Aorta (tissue), 5 donors: ENCODE measurements around the gene RRAGC. TPM values are rescaled to one million over a fixed set of nuclear protein-coding genes. Genes with fewer than 3 reads are reported as not detected.
"Not testable (repeated sequence)": the region's sequence is repeated elsewhere in the genome, so short reads cannot be mapped to it uniquely, and the experiment has no call there.

Source experiments
- ATAC-seq: fragments of 200-7000 bp; cut with Tn5 transposase; one replicate; pipeline ENCODE4 v1.9.1; 2022; ENCODE audit warnings: moderate library complexity; ENCODE audit not compliant: low FRiP score
- DNase-seq, 2 donors: peaks; one replicate each; pipeline ENCODE4 v3.0.0-alpha.2; 2020
- H3K27ac ChIP-seq, 2 donors: one replicate each; pipeline ENCODE4 v1.5.1; 2013; ENCODE audit warnings: low read length in 2 of 2, mild to moderate bottlenecking in 2 of 2, moderate library complexity in 2 of 2, control low read depth in 1 of 2, inconsistent platforms in 1 of 2, low read depth in 1 of 2
- H3K27me3 ChIP-seq, 2 donors: one replicate each; pipeline ENCODE4 v1.6.1; 2013; ENCODE audit warnings: control low read depth in 1 of 2, low read length in 1 of 2, mild to moderate bottlenecking in 1 of 2, moderate library complexity in 1 of 2; ENCODE audit not compliant: insufficient read depth in 2 of 2, control insufficient read depth in 1 of 2
- H3K36me3 ChIP-seq, 2 donors: one replicate each; pipeline ENCODE4 v1.6.1; 2013; ENCODE audit warnings: control low read depth in 1 of 2, low read length in 1 of 2, mild to moderate bottlenecking in 1 of 2; ENCODE audit not compliant: insufficient read depth in 2 of 2, control insufficient read depth in 1 of 2
- H3K4me1 ChIP-seq, 2 donors: one replicate each; pipeline ENCODE4 v1.6.1; 2013; ENCODE audit warnings: low read length in 2 of 2, control low read depth in 1 of 2, mild to moderate bottlenecking in 1 of 2, moderate library complexity in 1 of 2; ENCODE audit not compliant: insufficient read depth in 2 of 2, control insufficient read depth in 1 of 2
- H3K4me3 ChIP-seq, 2 donors: one replicate each; pipeline ENCODE4 v1.5.1; 2013; ENCODE audit warnings: low read length in 2 of 2, control low read depth in 1 of 2, mild to moderate bottlenecking in 1 of 2
- H3K9me3 ChIP-seq: one replicate; pipeline ENCODE4 v1.6.1; 2013; ENCODE audit warnings: mild to moderate bottlenecking, low read length; ENCODE audit not compliant: control insufficient read depth
- WGBS, 2 donors: extraction: QIAGEN DNeasy Blood & Tissue Kit; methylation state at CpG; one replicate each; pipeline ENCODE4 v1.1.7; 2013; 5-methylcytosine and 5-hydroxymethylcytosine counted together
- intact Hi-C, 2 donors: fragments of 100-400 bp; cut with DNase I; formaldehyde crosslinking; loops; one replicate each; pipeline versions ENCODE4 v1.14.2 to v1.15.0; 2022
- polyA plus RNA-seq, 2 donors: library from polyadenylated mRNA; stranded (reverse); fragments of 200-250 nt; gene quantifications; one replicate each; pipeline ENCODE4 v1.2.3, GENCODE V29; 2013
- total RNA-seq, 2 donors: library from RNA; stranded (reverse); fragmentation: NEBNext Ultra II Directional; extraction: Animal tissue kit (Norgen Biotek cat#: 25700); gene quantifications; one replicate each; pipeline ENCODE4 v1.2.1, GENCODE V29; 2021
- donor health status: healthy with polysubstance abuse.
- donor health status: Bipolar disorder and iron deficiency.
- donor health status: DM: no; HTN: no; CAD: no.
- donor health status: DM: no; HTN: no; CAD: no.
- donor health status: DM: yes; HTN: yes; CAD: no.

Gene RRAGC
- total and polyA plus RNA-seq, 4 donors = 21.6 to 28.4 (median 23.3) TPM

DNA sequence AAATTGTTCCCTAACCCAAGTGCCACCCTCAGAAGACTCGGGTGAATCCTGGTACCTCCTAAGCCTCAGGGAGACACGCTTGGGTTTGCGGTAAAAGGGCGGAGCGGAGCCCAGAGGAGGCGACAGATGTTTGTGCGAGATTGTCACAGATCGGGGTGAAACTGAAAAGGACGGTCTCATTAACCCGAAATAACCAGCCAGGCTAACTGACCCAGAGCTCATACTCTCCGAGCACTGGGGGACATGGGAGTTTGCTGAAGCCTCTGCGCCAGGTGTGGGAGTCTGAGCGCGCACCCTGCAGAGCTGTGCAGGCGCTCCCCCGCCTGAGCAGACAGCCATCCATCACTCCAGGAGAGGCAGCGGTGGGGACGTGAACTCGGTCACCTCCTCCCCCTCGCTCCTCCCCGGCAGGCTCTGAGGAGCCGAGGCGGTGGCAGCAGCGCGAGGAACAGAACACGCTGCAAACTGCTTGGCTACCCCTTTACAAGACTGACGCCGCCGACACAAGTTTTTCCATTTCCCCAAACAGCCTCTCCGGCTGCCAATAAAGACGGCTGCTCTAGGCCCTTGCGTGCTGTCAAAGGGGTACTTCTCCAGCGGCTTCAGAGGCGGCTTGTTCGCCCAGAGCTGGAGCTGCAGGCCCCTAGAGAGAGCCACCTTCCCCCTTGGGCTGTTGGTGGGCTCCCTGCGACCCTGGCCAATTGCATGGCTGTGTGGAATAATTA lies 43.5 kb downstream of the RRAGC start:
- intact Hi-C loops = loop anchor here (10.0 kb wide), 1 partner anchor 211 kb away; no protein-coding TSS in a partner anchor
- H3K9me3 ChIP-seq = peaks cover 5% of the 10 kb centered on the region
- no peak overlapping the region for H3K27ac ChIP-seq
- H3K27me3 ChIP-seq = no peaks in the 10 kb centered on the region
- H3K4me1 ChIP-seq = no peaks in the 10 kb centered on the region
- no peak overlapping the region for H3K4me3 ChIP-seq
- ATAC-seq = no peak
- WGBS, 2 donors = 12 to 13% methylated on average over 36 of the region's 36 CpGs
- DNase-seq = no peak
- no peaks in the 10 kb centered on the region for H3K36me3 ChIP-seq

DNA sequence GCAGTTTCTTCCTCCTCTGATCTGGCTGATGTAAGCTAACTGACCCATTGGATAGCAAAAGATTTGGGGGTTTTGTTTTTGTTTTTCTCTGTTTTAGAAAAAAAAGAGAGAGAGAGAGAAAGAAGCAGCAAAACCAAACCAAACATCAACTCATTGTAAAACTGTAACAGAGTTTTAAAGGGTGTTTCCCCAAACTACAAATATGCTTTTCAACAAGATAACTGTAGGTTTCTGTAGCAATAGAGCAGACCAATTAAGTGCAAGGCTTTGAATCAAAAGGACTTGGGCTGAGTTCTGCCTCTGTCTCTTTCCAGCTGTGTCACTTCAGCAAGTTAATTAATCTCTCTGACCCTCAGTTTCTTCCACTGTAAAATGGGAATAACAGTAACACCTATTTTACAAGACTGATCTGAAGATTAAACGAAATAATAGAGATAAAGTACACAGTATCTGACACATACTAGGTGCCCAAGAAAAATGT lies 44.5 kb downstream of the RRAGC start:
- H3K27ac ChIP-seq = no peak overlapping the region
- WGBS, 2 donors = 72 to 75% methylated on average over 1 of the region's 1 CpG
- no peaks in the 10 kb centered on the region for H3K27me3 ChIP-seq
- H3K4me1 ChIP-seq = no peaks in the 10 kb centered on the region
- H3K36me3 ChIP-seq = no peaks in the 10 kb centered on the region
- DNase-seq (no peak), ATAC-seq (no peak)
- intact Hi-C loops = loop anchor here (10.0 kb wide), 1 partner anchor 210 kb away; no protein-coding TSS in a partner anchor
- H3K4me3 ChIP-seq = no peak overlapping the region
- H3K9me3 ChIP-seq = peaks cover 5% of the 10 kb centered on the region

DNA sequence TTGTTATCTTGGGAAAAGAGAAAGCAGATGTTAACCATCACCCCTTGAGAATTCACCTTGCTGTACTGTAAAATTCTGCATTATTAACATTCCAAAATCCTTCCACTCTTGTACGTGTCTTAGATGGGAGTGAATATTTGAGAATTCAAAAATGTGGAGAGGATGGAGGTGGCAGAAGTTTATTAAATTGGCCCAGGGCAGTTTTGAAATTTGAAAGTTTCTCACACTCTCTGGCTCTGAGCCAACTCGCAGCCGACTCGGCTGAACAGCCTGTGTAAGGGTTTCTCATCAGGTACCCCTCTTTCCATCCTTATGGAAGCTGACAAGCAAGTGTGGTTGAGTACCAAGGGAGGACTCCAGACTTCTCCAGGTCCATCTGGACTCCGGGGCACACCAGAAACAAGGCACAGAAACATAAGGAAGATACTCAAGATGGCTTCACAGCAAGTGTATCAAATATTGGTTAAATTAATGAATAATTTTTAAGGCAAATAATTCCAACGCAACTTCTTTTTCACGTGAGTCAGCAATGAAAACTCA lies 45.1 kb downstream of the RRAGC start:
- Histone ChIP-seq H3K36me3 (no peaks in the 10 kb centered on the region), H3K4me1 (no peaks in the 10 kb centered on the region), H3K27ac (no peak overlapping the region), H3K4me3 (no peak overlapping the region), H3K9me3 (peaks cover 5% of the 10 kb centered on the region), H3K27me3 (no peaks in the 10 kb centered on the region)
- intact Hi-C loops = loop anchor here (10.0 kb wide), 1 partner anchor 210 kb away; no protein-coding TSS in a partner anchor
- DNase-seq (no peak), ATAC-seq (no peak)
- WGBS, 2 donors = 45 to 51% methylated on average over 7 of the region's 7 CpGs

DNA sequence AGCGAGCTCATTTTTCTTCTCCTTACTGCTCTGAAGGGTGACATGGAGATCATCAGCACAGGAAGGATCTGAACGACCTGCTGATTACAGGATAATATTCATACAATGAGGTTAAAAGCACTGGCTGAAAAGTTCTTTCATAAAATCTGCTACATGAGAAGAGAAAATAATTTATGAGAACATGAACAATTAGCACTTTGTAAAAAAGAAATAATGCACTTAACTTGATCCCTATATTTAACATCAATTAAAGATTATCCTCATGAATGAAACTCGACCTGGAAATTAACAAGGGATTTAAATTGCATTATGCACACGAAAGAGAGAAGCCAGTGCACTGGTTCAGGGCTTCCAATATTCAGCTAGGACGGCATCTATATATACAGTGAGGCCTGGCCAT lies 46.6 kb downstream of the RRAGC start:
- H3K36me3 ChIP-seq = no peaks in the 10 kb centered on the region
- intact Hi-C loops = loop anchor here (10.0 kb wide), 1 partner anchor 208 kb away; no protein-coding TSS in a partner anchor
- H3K27me3 ChIP-seq = no peaks in the 10 kb centered on the region

DNA sequence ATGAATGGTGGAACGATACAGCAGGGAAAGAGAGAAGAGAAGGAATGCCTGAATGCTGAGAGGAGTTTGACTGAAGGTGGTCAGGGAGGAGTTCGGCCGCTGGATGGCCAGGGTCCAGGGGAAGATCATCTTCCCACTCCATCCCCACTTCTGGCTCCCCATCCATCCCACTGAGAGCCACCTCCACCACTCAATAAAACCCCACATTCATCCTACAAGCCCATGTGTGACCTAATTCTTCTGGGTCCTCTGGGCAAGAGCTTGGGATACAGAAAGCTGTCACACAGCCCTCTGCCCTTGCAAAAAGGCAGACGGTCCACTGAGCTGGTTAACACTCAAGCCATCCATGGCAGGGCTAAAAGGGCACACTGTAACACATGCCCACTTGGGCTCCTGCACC lies 48.1 kb downstream of the RRAGC start:
- H3K9me3 ChIP-seq, H3K27ac ChIP-seq, DNase-seq, H3K4me1 ChIP-seq, H3K27me3 ChIP-seq, H3K36me3 ChIP-seq, ATAC-seq, H3K4me3 ChIP-seq: not testable (repeated sequence)
- intact Hi-C loops = loop anchor here (10.0 kb wide), 1 partner anchor 207 kb away; no protein-coding TSS in a partner anchor
- 72 to 75% methylated on average over 4 of the region's 4 CpGs for WGBS, 2 donors

More for the DNA sequence above, 46.6 kb downstream of the RRAGC start:
- DNase-seq = no peak
- Histone ChIP-seq H3K9me3 (peaks cover 5% of the 10 kb centered on the region), H3K4me1 (no peaks in the 10 kb centered on the region), H3K4me3 (no peak overlapping the region), H3K27ac (no peak overlapping the region)
- no peak for ATAC-seq
- 62 to 64% methylated on average over 5 of the region's 5 CpGs for WGBS, 2 donors

DNA sequence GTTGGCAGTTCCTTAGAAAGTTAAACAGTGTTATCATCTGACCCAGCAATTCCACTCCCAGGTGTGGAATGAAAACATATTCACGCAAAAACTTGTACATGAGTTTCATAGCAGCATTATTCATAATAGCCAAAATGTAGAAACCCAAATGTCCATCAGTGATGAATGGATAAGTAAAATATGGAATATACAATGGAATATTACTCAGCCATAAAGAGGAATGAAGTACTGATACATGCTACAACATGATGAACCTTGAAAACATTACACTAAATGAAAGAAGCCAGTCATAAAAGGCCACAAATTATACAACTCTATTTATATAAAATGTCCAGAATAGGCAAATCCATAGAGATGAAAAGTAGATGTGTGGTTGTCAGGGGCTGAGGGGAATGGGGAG lies 53.5 kb downstream of the RRAGC start:
- H3K4me1 ChIP-seq = no peaks in the 10 kb centered on the region
- H3K4me3 ChIP-seq = no peak overlapping the region
- WGBS, 2 donors = 91 to 92% methylated on average over 1 of the region's 1 CpG
- no peak for DNase-seq
- H3K27ac ChIP-seq = no peak overlapping the region
- intact Hi-C loops = no loop called here
- H3K9me3 ChIP-seq = no peaks in the 10 kb centered on the region
- no peaks in the 10 kb centered on the region for H3K27me3 ChIP-seq
- no peak for ATAC-seq
- no peaks in the 10 kb centered on the region for H3K36me3 ChIP-seq

DNA sequence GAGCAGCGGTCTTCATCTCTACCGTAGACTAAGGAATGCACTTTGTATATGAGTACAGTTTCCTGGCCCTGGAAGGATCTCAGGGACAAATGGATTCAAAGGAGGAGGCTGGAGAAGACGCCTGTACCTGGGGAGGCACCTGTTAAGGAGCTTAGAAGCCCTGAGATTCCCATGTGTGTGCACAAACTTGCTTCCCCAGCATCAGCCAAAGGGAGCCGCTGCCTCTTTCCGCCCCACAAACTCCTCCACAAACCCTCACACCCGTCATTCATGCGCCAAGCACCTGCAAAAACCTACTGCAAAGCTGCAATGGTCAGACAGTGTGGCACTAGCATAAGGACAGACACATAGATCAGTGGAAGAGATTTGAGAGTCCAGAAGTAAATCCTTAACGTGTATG lies 54.5 kb downstream of the RRAGC start:
- H3K4me3 ChIP-seq = no peak overlapping the region
- intact Hi-C loops = no loop called here
- DNase-seq (no peak), ATAC-seq (no peak)
- H3K27me3 ChIP-seq = no peaks in the 10 kb centered on the region
- H3K27ac ChIP-seq = no peak overlapping the region
- no peaks in the 10 kb centered on the region for H3K9me3 ChIP-seq
- no peaks in the 10 kb centered on the region for H3K36me3 ChIP-seq
- 49 to 56% methylated on average over 8 of the region's 8 CpGs for WGBS, 2 donors
- H3K4me1 ChIP-seq = no peaks in the 10 kb centered on the region

GRCh38 chr1:38804062-38804886 lies 55.3 kb downstream of the RRAGC start:
- no peaks in the 10 kb centered on the region for H3K4me1 ChIP-seq
- no peak overlapping the region for H3K27ac ChIP-seq
- 2 to 3% methylated on average over 47 to 81 of the region's 81 CpGs for WGBS, 2 donors
- H3K9me3 ChIP-seq = no peaks in the 10 kb centered on the region
- no peaks in the 10 kb centered on the region for H3K27me3 ChIP-seq
- no peaks in the 10 kb centered on the region for H3K36me3 ChIP-seq
- ATAC-seq (no peak), DNase-seq (no peak)
- peak overlapping the region in 1 of 2 donors; percentile 11 for H3K4me3 ChIP-seq
- intact Hi-C loops = no loop called here
